Measurements from ENCODE around the gene MTSS2. TPM values are rescaled to one million over a fixed set of nuclear protein-coding genes. Genes with fewer than 3 reads are reported as not detected.

The MTSS2 gene
- total and polyA plus RNA-seq, 12 donors = 11.6 to 145 (median 73.9) TPM

- intact Hi-C loops (cut with DNase I) = no loop called here
- Histone ChIP-seq H3K4me3 (no peak overlapping the region), H3K36me3 (replicated peaks in 1 of 2) (peaks cover 0 to 67% of the 10 kb centered on the region in 2 donors), H3K27ac (peak overlapping the region in 1 of 5 donors; percentile 56), H3K4me1 (replicated peaks in 1 of 2) (peaks cover 22 to 33% of the 10 kb centered on the region in 2 donors), H3K27me3 (no peaks in the 10 kb centered on the region), H3K9me3 (replicated peaks in 1 of 3) (no peaks in the 10 kb centered on the region)
- no peak for DNase-seq
- 80 to 90% (median 88%) methylated on average over 5 to 22 of the region's 22 CpGs for WGBS, 4 donors
- TF ChIP-seq CTCF (IDR thresholded peaks at IDR 0.05) = no peak
- TF ChIP-seq POLR2A (IDR thresholded peaks at IDR 0.05) = no peak
Observed at GRCh38 chr16:70678121-70678897, 7.5 kb downstream of the MTSS2 start.

DNA sequence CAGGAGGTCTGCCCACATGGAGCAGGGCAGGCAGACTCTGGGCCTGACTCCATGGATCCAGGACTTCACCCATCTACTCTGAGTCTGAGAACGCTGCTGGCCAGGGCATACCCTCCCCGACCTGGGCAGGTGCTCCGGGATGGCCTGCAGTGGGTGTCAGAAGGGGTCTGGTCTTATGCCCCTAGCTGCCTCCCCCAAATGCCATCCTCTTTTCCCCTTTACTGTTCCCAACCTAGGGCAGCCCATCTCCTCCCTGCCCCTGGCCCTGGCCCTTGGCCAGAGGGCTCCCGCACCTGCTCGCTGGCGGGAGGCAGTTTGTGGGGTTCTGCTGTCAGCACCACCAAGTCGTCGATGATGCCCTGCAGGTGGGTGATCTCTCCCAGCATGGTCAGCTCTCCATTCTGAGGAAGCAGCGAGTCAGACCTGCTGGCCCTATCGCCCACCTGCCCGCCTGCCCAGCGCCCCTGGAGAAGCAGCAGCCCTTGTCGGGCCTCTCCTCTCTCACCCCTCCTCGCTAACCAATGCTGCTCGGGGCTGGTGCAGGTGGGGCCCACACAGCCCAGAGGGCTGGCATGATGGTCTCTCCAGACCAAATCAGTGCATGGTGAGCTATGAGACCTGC is 8.2 kb downstream of the MTSS2 start:
- H3K27ac ChIP-seq = no peak overlapping the region
- H3K4me3 ChIP-seq = no peak overlapping the region
- WGBS, 4 donors = 91 to 98% (median 93%) methylated on average over 8 to 15 of the region's 15 CpGs
- H3K4me1 ChIP-seq (replicated peaks in 1 of 2) = peaks cover 22 to 26% of the 10 kb centered on the region in 2 donors
- H3K27me3 ChIP-seq = no peaks in the 10 kb centered on the region
- TF ChIP-seq POLR2A (IDR thresholded peaks at IDR 0.05) (no peak), CTCF (IDR thresholded peaks at IDR 0.05) (no peak)
- no peaks in the 10 kb centered on the region for H3K9me3 ChIP-seq (replicated peaks in 1 of 3)
- intact Hi-C loops (cut with DNase I) = no loop called here
- DNase-seq = no peak
- H3K36me3 ChIP-seq (replicated peaks in 1 of 2) = peaks cover 0 to 72% of the 10 kb centered on the region in 2 donors

- peaks cover 0 to 78% of the 10 kb centered on the region in 2 donors for H3K36me3 ChIP-seq (replicated peaks in 1 of 2)
- TF ChIP-seq POLR2A (IDR thresholded peaks at IDR 0.05) (no peak), CTCF (IDR thresholded peaks at IDR 0.05) (no peak)
- no peaks in the 10 kb centered on the region for H3K9me3 ChIP-seq (replicated peaks in 1 of 3)
- H3K27ac ChIP-seq = peak overlapping the region in 1 of 5 donors; percentile 49
- no peaks in the 10 kb centered on the region for H3K27me3 ChIP-seq
- H3K4me1 ChIP-seq (replicated peaks in 1 of 2) = peaks cover 16 to 18% of the 10 kb centered on the region in 2 donors
- no peak overlapping the region for H3K4me3 ChIP-seq
- 84 to 97% (median 89%) methylated on average over 9 to 14 of the region's 14 CpGs for WGBS, 4 donors
- DNase-seq = peak in 1 of 7 donors; percentile 16
- intact Hi-C loops (cut with DNase I) = no loop called here
Observed at GRCh38 chr16:70676675-70677498, 9.0 kb downstream of the MTSS2 start.

Data from adrenal gland (tissue), 12 donors.